Breast epithelium (tissue), 3 donors: ENCODE measurements around the gene IFITM10.

Experiments
- CTCF ChIP-seq, 3 donors: fragments of 450-650 bp; IDR thresholded peaks; one replicate each; pipeline ENCODE4 v1.5.1; 2016 to 2017; ENCODE audit warnings: antibody characterized with exemption in 3 of 3, mild to moderate bottlenecking in 3 of 3, moderate library complexity in 3 of 3
- POLR2A ChIP-seq: fragments of 450-650 bp; IDR thresholded peaks from one replicate; pipeline ENCODE4 v1.6.1; 2016; ENCODE audit warnings: antibody characterized with exemption, mild to moderate bottlenecking, moderate library complexity
- POLR2AphosphoS5 ChIP-seq, 3 donors: sonication (generic); formaldehyde crosslinking; IDR thresholded peaks; one replicate each; pipeline ENCODE4 v1.6.1; 2017; ENCODE audit warnings: antibody characterized with exemption in 3 of 3

GRCh38 chr11:1768141-1768469 is 17.7 kb upstream of the IFITM10 start:
- TF ChIP-seq CTCF (IDR thresholded peaks at IDR 0.05) (no peak), POLR2A (no peak), POLR2AphosphoS5 (IDR thresholded peaks at IDR 0.05) (no peak)
